GM12865 (cell line): Measurements from ENCODE around the gene DGCR6L.
"Not testable (repeated sequence)": the region's sequence is repeated elsewhere in the genome, so short reads cannot be mapped to it uniquely, and the experiment has no call there.

Source experiments
- DNase-seq: peaks from one replicate; pipeline ENCODE4 v3.0.0; 2010; ENCODE audit warnings: low read depth
- H3K4me3 ChIP-seq: 2 replicates; pipeline ENCODE4 v1.5.1; 2011; ENCODE audit warnings: mild to moderate bottlenecking, low read depth, low read length, control low read depth
- TF ChIP-seq, protein P1 (sequence below): IDR thresholded peaks from 2 replicates; pipeline ENCODE4 v1.5.1; 2011; ENCODE audit warnings: low read length, control low read depth, low read depth, inconsistent platforms; ENCODE audit not compliant: insufficient read depth; ENCODE audit errors: missing control alignments

Gene DGCR6L

DNA sequence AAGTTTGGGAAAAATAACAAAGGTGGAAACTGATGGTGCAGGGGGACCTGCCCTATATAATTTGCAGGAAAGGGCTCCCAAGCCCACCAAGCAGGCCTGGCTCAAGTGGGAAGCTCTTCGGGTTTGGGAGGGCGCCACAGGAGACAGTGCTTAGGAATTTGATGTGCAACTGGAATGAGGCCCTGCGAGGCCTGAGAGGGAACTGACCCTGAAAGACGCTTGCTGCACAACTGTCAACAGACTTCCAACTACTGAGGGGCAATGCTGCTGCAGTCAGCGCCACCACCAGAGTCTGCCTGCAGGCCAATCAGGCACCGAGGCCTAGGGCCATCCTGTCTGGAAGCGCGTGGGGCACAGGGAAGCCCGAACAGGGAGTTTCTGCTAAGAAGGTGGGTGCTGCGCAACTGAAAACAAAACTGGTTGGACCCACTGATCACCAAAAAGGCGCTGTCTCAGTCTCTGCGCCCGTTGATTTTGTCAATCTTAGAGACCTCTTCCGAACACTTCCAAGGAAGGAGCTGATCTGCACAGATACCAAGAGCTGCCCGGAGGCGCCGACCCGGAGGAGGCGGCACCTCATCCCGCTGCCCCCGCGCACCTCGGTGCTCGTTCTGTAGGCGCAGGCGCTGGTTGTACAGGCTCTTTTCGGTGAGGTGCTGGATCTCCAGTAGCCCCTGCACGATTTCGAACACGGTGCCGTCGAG, 667 bp downstream of the DGCR6L start:
- peak; percentile 26 for DNase-seq
- TF ChIP-seq, protein P1, sequence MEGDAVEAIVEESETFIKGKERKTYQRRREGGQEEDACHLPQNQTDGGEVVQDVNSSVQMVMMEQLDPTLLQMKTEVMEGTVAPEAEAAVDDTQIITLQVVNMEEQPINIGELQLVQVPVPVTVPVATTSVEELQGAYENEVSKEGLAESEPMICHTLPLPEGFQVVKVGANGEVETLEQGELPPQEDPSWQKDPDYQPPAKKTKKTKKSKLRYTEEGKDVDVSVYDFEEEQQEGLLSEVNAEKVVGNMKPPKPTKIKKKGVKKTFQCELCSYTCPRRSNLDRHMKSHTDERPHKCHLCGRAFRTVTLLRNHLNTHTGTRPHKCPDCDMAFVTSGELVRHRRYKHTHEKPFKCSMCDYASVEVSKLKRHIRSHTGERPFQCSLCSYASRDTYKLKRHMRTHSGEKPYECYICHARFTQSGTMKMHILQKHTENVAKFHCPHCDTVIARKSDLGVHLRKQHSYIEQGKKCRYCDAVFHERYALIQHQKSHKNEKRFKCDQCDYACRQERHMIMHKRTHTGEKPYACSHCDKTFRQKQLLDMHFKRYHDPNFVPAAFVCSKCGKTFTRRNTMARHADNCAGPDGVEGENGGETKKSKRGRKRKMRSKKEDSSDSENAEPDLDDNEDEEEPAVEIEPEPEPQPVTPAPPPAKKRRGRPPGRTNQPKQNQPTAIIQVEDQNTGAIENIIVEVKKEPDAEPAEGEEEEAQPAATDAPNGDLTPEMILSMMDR: no peak
- peak overlapping the region; percentile 83 for H3K4me3 ChIP-seq

GRCh38 chr22:20318043-20318688, 1.7 kb downstream of the DGCR6L start:
- not testable (repeated sequence) for DNase-seq, H3K4me3 ChIP-seq

DNA sequence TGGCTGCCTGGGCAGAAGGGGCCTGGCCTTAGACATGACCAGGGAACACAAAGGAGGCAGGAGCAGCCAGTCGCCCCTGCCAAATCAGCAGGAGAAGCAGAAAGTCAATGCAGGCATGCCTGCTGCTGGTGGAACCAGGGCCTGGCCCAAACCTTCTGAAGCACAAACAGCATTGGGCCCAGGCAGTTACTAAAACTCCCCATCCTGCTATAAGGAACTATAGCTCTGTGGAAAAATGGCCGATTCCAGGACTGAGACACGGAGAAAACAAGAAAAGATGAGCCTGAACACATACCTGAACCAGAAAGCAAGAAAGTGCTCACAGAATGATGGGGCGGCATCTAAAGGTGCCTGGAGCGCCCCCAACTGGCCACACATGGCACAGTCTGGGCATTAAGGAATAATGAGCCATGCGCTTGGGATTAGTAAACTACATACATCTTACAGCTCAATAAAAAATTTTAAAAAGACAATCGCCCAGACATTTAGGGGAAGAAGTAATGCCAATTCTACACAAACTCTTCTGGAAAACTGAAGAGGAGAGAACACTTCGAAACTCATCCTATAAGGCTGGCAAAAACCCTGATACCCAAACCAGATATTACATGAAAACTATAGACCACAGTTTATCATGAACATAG, 2.3 kb downstream of the DGCR6L start:
- TF ChIP-seq, protein P1: peak; percentile 42
- H3K4me3 ChIP-seq, DNase-seq: not testable (repeated sequence)

DNA sequence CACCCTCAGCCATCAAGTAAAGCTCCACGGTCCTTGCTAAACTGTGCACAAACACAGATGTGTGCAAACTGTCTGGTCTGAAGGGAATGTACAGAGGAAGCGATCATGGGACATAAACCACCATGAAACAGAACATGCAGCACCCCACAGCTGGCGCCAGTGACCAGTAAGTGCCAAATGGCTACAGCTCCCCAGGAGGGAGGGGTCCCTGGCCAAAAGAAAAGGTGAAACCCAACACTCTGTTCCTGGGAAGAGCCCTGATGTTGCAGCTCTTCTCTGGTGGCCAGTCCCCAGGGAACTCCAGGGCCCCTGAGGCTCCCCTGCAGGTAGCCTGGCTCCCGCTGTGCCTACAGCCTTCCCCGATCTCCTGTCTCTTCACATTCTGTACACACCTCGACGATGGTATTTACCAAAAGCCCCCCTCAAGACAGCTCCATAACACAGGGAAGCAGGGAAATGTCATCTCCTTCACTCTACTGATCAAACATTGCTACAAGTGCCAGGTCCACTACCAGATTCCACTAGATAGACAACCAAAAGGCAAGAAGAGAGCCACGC, 2.9 kb downstream of the DGCR6L start:
- no peak for DNase-seq
- TF ChIP-seq, protein P1: no peak
- no peak overlapping the region for H3K4me3 ChIP-seq

DNA sequence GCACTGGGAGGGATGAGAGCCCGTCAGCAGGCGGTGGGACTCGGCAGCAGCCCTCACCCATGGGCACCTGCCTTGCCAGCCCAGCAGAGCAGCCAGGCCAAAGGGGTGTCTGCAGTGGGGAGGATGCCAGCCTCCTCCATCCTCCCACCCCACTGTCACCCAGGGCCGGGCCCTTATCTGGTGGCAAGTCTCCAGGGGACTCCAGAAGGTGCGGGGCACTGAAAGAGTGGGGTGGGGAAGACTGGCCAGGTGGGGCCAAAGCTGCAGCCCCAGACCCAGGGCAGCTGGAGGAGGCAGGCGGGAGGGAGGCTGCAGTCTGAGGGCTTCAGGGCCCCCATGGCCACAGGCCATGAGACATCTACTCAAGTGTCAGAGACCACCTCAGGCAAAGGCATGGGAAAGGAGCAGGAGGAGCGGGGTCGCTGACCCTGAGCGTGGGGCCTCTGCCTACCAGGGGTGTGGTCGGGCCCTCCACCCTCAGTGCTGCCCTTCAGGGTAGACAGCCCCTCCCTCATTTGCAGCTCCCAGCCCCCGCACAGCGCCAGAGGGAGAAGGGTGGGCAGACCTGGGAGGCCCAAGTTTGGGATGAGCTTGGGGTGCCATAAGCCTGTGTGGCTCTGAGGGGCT, 3.5 kb downstream of the DGCR6L start:
- no peak for DNase-seq
- TF ChIP-seq, protein P1: no peak
- H3K4me3 ChIP-seq: no peak overlapping the region

- DNase-seq: no peak
- TF ChIP-seq, protein P1: no peak
- no peak overlapping the region for H3K4me3 ChIP-seq
Measured at GRCh38 chr22:20315337-20316216, 4.3 kb downstream of the DGCR6L start.

DNA sequence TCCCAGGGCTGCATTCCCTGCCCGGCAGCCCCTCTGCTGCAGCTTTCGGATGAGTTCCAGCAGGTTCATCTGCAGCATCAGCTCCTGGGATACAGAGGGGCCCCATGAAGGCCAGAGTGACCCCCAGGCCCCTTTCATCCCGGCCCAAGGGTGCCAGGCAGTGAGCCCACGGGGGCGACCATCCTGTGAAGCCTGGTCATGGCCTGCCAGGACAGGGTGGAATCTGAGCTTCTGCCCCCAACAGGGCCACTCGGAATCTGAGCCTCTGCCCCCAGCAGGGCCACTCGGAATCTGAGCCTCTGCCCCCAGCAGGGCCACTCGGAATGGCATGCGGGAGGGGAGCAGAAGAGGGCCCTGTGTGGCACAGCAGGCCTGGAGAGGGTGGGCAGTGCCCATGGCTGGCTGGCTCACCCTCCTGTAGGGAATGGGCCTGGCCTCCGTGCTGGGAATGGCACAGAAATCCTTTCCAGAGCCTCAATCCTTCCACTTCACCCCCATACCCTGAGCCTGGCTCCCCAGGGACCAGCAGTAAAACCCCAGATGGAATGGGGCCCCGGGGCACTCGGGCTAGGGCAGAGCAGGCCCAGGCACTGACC, 5.0 kb downstream of the DGCR6L start:
- not testable (repeated sequence) for DNase-seq, H3K4me3 ChIP-seq

DNA sequence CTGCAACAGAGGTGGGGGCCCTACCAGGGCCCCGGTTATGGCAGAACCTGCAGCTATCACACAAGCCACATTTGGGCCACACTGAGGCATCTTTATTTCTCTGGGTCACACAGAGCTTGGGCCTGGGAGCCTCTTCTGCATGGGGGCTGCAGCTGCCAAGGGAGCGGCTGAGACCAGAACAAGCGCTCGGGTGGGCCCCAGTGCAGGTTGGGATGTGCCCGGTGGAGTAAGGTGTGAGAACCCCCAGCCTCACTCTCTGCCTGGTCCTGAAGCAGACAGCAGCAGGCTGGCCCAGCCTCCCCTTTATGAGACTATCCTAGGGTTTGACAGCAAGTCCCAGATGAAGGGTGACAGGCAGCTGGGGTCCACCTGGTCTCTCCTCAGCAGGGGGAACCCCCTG, 5.7 kb downstream of the DGCR6L start:
- not testable (repeated sequence) for H3K4me3 ChIP-seq, DNase-seq

DNA sequence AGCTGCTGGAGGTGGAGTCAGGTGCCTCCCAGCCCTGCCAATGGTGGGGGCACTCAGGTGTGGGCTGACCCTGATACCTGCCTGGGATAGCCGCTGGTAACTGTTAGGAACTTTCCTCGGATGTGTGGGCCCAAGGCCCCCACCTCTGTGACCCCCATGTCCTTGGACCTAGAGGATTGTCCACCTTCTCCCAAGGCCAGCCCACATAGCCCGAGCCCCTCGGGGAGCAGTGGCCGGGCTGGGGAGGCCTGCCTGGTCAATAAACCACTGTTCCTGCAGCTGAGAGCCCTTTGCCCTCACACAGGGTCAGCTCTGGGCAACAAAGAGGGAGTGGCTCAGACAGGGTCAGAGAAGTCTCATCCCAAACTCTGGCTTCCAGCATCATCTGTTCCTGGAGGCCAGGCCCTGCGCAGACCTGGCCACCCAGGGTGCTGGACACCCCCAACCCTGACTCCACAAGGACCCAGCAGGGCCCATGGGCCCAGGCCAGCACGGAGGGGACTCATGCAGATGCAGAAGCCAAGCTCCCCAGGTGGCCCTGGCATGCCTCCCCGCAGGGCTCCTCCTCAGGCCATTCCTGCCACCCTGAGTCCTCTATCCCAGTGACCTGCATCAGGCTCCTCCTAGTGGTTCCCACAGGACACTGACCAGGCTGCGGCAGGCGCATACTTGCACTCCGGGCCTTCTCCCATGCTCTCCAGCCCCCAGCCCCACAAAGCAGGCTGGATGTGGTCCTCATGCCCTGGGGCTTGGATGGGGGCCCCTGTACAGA, 6.4 kb downstream of the DGCR6L start:
- H3K4me3 ChIP-seq, DNase-seq: not testable (repeated sequence)
